H1 (cell line): ENCODE measurements around the gene SEC14L5. TPM values are rescaled to one million over a fixed set of nuclear protein-coding genes. Genes with fewer than 3 reads are reported as not detected.

Experiments used
- CTCF ChIA-PET: fragments of 300-600 bp; sonication (Branson Sonifier 250); formaldehyde crosslinking; loops from one replicate; lab custom pipeline; 2021; ENCODE audit not compliant: partially characterized antibody; lab: Charles Lee
- POLR2A ChIA-PET: fragments of 300-600 bp; sonication (Branson Sonifier 250); formaldehyde crosslinking; loops from one replicate; lab custom pipeline; 2021; ENCODE audit warnings: inconsistent platforms; ENCODE audit not compliant: partially characterized antibody; lab: Charles Lee
- DNase-seq, 2 experiments: peaks; one replicate each; pipeline versions ENCODE4 v3.0.0 to v3.0.0-alpha.2; 2010 to 2022; ENCODE audit warnings: low spot score in 2 of 2, low read depth in 1 of 2, mixed read lengths in 1 of 2
- FAIRE-seq: peaks from 2 replicates; lab custom pipeline; 2011; peaks lifted over from hg19 to GRCh38; lab: Jason Lieb, UNC
- H2AFZ ChIP-seq: 2 replicates; pipeline ENCODE4 v1.8.1; 2012; ENCODE audit warnings: low read length, inconsistent platforms
- H2AK5ac ChIP-seq: 2 replicates; pipeline ENCODE4 v1.6.1; 2013; ENCODE audit warnings: low read depth, low read length
- H2BK120ac ChIP-seq: replicated peaks from 2 replicates; pipeline ENCODE3; 2013; ENCODE audit warnings: low read depth, low read length, inconsistent platforms
- H2BK12ac ChIP-seq: 2 replicates; pipeline ENCODE4 v1.6.1; 2013; ENCODE audit warnings: low read depth, low read length
- H2BK15ac ChIP-seq: 2 replicates; pipeline ENCODE4 v1.6.1; 2013; ENCODE audit warnings: low read length
- H2BK20ac ChIP-seq: 2 replicates; pipeline ENCODE4 v1.6.1; 2013; ENCODE audit warnings: low read length
- H2BK5ac ChIP-seq: 2 replicates; pipeline ENCODE4 v1.6.1; 2013; ENCODE audit warnings: low read depth, low read length
- H3K14ac ChIP-seq: 2 replicates; pipeline ENCODE4 v1.6.1; 2013; ENCODE audit warnings: inconsistent platforms; ENCODE audit not compliant: insufficient read length
- H3K18ac ChIP-seq: 2 replicates; pipeline ENCODE4 v1.6.1; 2013; ENCODE audit warnings: low read length; ENCODE audit errors: extremely low read depth
- H3K23ac ChIP-seq: 2 replicates; pipeline ENCODE4 v1.6.1; 2013; ENCODE audit warnings: inconsistent platforms; ENCODE audit not compliant: insufficient read length
- H3K23me2 ChIP-seq: 2 replicates; pipeline ENCODE4 v1.6.1; 2013; ENCODE audit warnings: low read depth, low read length
- H3K27ac ChIP-seq: 2 replicates; pipeline ENCODE4 v1.6.1; 2011; ENCODE audit warnings: low read depth, low read length, inconsistent platforms
- H3K27me3 ChIP-seq, 4 experiments: replicated peaks in 1 of 4; 1 replicate in 1 of 4; 2 replicates in 3 of 4; pipeline versions ENCODE4 v1.6.1 to v1.8.1; 2011 to 2013; ENCODE audit warnings: low read length in 3 of 4, mild to moderate bottlenecking in 3 of 4, inconsistent platforms in 2 of 4, mixed read lengths in 2 of 4, moderate library complexity in 1 of 4; ENCODE audit not compliant: control insufficient read depth in 3 of 4, insufficient read depth in 3 of 4; ENCODE audit errors: extremely low read depth in 1 of 4
- H3K36me3 ChIP-seq, 4 experiments: 2 replicates each; pipeline versions ENCODE4 v1.6.1 to v1.8.1; 2011 to 2013; ENCODE audit warnings: mild to moderate bottlenecking in 4 of 4, low read length in 3 of 4, moderate library complexity in 2 of 4, control low read depth in 1 of 4, inconsistent platforms in 1 of 4; ENCODE audit not compliant: insufficient read depth in 4 of 4, control insufficient read depth in 2 of 4
- H3K4ac ChIP-seq: replicated peaks from 2 replicates; pipeline ENCODE3; 2013; ENCODE audit warnings: low read length, low read depth, mixed read lengths, inconsistent platforms; ENCODE audit not compliant: insufficient read length
- H3K4me1 ChIP-seq, 4 experiments: replicated peaks in 1 of 4; 1 replicate in 1 of 4; 2 replicates in 3 of 4; pipeline versions ENCODE4 v1.6.1 to v1.8.1; 2011 to 2013; ENCODE audit warnings: low read length in 3 of 4, inconsistent platforms in 2 of 4, mixed read lengths in 1 of 4; ENCODE audit not compliant: insufficient read depth in 4 of 4, control insufficient read depth in 3 of 4
- H3K4me2 ChIP-seq, 2 experiments: 2 replicates each; pipeline versions ENCODE4 v1.6.1 to v1.8.1; 2011 to 2013; ENCODE audit warnings: low read depth in 2 of 2, low read length in 2 of 2, control low read depth in 1 of 2, inconsistent platforms in 1 of 2, mild to moderate bottlenecking in 1 of 2; ENCODE audit not compliant: insufficient read depth in 1 of 2
- H3K4me3 ChIP-seq, 4 experiments: fragments of 200-600, 300-600 bp in 1 of 4; sonication (generic), shearing (Covaris generic), sonication (Bioruptor Twin) in 1 of 4; 2 replicates each; pipeline versions ENCODE4 v1.5.1 to v1.8.1; 2011 to 2016; ENCODE audit warnings: low read length in 4 of 4, low read depth in 3 of 4, control low read depth in 2 of 4, inconsistent platforms in 2 of 4, mild to moderate bottlenecking in 2 of 4, mixed read lengths in 1 of 4, moderate library complexity in 1 of 4; ENCODE audit not compliant: insufficient read depth in 2 of 4; ENCODE audit errors: extremely low read depth in 1 of 4
- H3K56ac ChIP-seq: replicated peaks from 2 replicates; pipeline ENCODE3; 2013; ENCODE audit warnings: low read depth, mild to moderate bottlenecking, mixed read lengths, low read length, inconsistent platforms; ENCODE audit not compliant: insufficient read length
- H3K79me1 ChIP-seq: 2 replicates; pipeline ENCODE4 v1.6.1; 2013; ENCODE audit warnings: low read depth, low read length, control low read depth
- H3K79me2 ChIP-seq, 2 experiments: 2 replicates each; pipeline versions ENCODE4 v1.6.1 to v1.8.1; 2012 to 2013; ENCODE audit warnings: low read length in 2 of 2, mild to moderate bottlenecking in 2 of 2, inconsistent platforms in 1 of 2; ENCODE audit not compliant: insufficient read depth in 2 of 2, control insufficient read depth in 1 of 2
- H3K9ac ChIP-seq, 4 experiments: replicated peaks in 1 of 4; 1 replicate in 1 of 4; 2 replicates in 3 of 4; pipeline versions ENCODE4 v1.6.1 to v1.8.1; 2011 to 2013; ENCODE audit warnings: low read depth in 3 of 4, low read length in 3 of 4, control low read depth in 2 of 4, mild to moderate bottlenecking in 2 of 4, moderate library complexity in 2 of 4, inconsistent platforms in 1 of 4; ENCODE audit errors: extremely low read depth in 1 of 4
- H3K9me3 ChIP-seq, 2 experiments: 2 replicates each; pipeline versions ENCODE4 v1.6.1 to v1.8.1; 2012 to 2013; ENCODE audit warnings: mild to moderate bottlenecking in 2 of 2, moderate library complexity in 2 of 2, control low read depth in 1 of 2, inconsistent platforms in 1 of 2, low read depth in 1 of 2, low read length in 1 of 2, mixed read lengths in 1 of 2; ENCODE audit not compliant: insufficient read depth in 2 of 2
- H4K20me1 ChIP-seq, 2 experiments: replicated peaks in 1 of 2; 2 replicates each; pipeline versions ENCODE3 to v1.8.1; 2011 to 2013; ENCODE audit warnings: inconsistent platforms in 2 of 2, low read length in 2 of 2, mild to moderate bottlenecking in 1 of 2; ENCODE audit not compliant: insufficient read depth in 2 of 2, control insufficient read depth in 1 of 2
- H4K5ac ChIP-seq: 2 replicates; pipeline ENCODE4 v1.6.1; 2013; ENCODE audit warnings: low read length, low read depth, mixed read lengths, inconsistent platforms; ENCODE audit not compliant: insufficient read length
- H4K8ac ChIP-seq: 2 replicates; pipeline ENCODE4 v1.8.0; 2013; ENCODE audit warnings: mild to moderate bottlenecking, moderate library complexity, low read length, inconsistent platforms; ENCODE audit not compliant: insufficient read depth; ENCODE audit errors: extremely low read depth
- H4K91ac ChIP-seq: replicated peaks from 2 replicates; pipeline ENCODE3; 2013; ENCODE audit warnings: low read length, mixed read lengths, inconsistent platforms; ENCODE audit not compliant: insufficient read length
- ASH2L ChIP-seq: fragments of 200-600, 300-600 bp; sonication (generic); IDR thresholded peaks from one replicate; pipeline ENCODE4 v1.7.1; 2017; ENCODE audit warnings: low read length
- CHD2 ChIP-seq: IDR thresholded peaks from 2 replicates; pipeline ENCODE4 v1.6.1; 2012; ENCODE audit warnings: low read length, improper control_type of control experiment
- RAD21 ChIP-seq, 2 experiments: IDR thresholded peaks in 1 of 2; conservative IDR thresholded peaks in 1 of 2; 2 replicates each; pipeline ENCODE4 v1.6.1; 2011; ENCODE audit warnings: low read depth in 2 of 2, low read length in 2 of 2, improper control_type of control experiment in 1 of 2, inconsistent platforms in 1 of 2, mild to moderate bottlenecking in 1 of 2, moderate library complexity in 1 of 2
- TAF1 ChIP-seq: IDR thresholded peaks from 2 replicates; pipeline ENCODE4 v1.6.1; 2011; ENCODE audit warnings: mild to moderate bottlenecking, low read depth, low read length
- WGBS, 2 experiments: shearing (Covaris generic) in 1 of 2; methylation state at CpG; one replicate each; pipeline versions ENCODE4 v1.1.6 to v1.1.7; 2013 to 2015; ENCODE audit warnings: low lambda C conversion rate in 2 of 2, mixed read lengths in 2 of 2, inconsistent platforms in 1 of 2, low coverage in 1 of 2, missing lambda C conversion rate in 1 of 2; ENCODE audit not compliant: insufficient replicate concordance in 2 of 2, insufficient coverage in 1 of 2, insufficient read length in 1 of 2; ENCODE audit errors: extremely low coverage in 1 of 2, missing lambda C conversion rate in 1 of 2; 5-methylcytosine and 5-hydroxymethylcytosine counted together
- polyA plus RNA-seq, 7 experiments: library from polyadenylated mRNA; depleted of rRNA in 3 of 7; stranded (reverse) in 5 of 7; unstranded in 2 of 7; fragments of >200 nt in 5 of 7; fragments of 200-250 nt in 2 of 7; gene quantifications; 1 replicate in 5 of 7; 2 replicates in 1 of 7; 4 replicates in 1 of 7; pipeline versions ENCODE4 v1.2.1 to v1.2.3, GENCODE V29; 2011 to 2013; ENCODE audit warnings: missing spikeins in 2 of 7, mixed read lengths in 2 of 7
- total RNA-seq: library from RNA; stranded (reverse); fragmentation: NEBNext Ultra II Directional; extraction: Animal tissue kit (Norgen Biotek cat#: 25700); gene quantifications from 2 replicates; pipeline ENCODE4 v1.2.1, GENCODE V29; 2021

Gene SEC14L5
- total and polyA plus RNA-seq, 2 of the 8 experiments (the other 6 are each of a cell fraction or from before 2014, with no cell fraction given): 1.9 to 3.0 TPM

GRCh38 chr16:5036228-5037156 lies 78.4 kb downstream of the SEC14L5 start:
- FAIRE-seq (no peak), DNase-seq (peak in 1 of 2 experiments; percentile 79)
- POLR2A ChIA-PET: interaction anchor here (0.7 to 2.0 kb wide), 3 partner anchors 11 to 586 kb away, joined by 3 to 5 read pairs (median 3); no protein-coding TSS in a partner anchor
- Histone ChIP-seq H3K18ac (peak overlapping the region; percentile 97), H4K8ac (peak overlapping the region; percentile 81; the same call in 1 of the 2 replicates), H2BK120ac (peak overlapping the region; percentile 84), H3K9ac (peak overlapping the region in 1 of 4 experiments; percentile 23; a peak in 3 of 7 replicates), H3K9me3 (no peaks in the 10 kb centered on the region), H3K79me1 (no peaks in the 10 kb centered on the region), H3K36me3 (no peaks in the 10 kb centered on the region), H3K23me2 (peaks cover 12% of the 10 kb centered on the region), H4K91ac (peak overlapping the region; percentile 86), H3K79me2 (no peaks in the 10 kb centered on the region), H4K5ac (peak overlapping the region; percentile 46), H3K14ac (peak overlapping the region; percentile 6), H3K4ac (peak overlapping the region; percentile 48), H3K4me2 (peak overlapping the region; percentile 51 to 60), H3K27ac (no peak overlapping the region), H4K20me1 (no peaks in the 10 kb centered on the region), H2BK5ac (peak overlapping the region; percentile 87; the same call in 1 of the 2 replicates), H2BK20ac (peak overlapping the region; percentile 68), H2BK15ac (peak overlapping the region; percentile 89; the same call in 1 of the 2 replicates), H3K56ac (peak overlapping the region; percentile 43), H3K4me1 (peaks cover 2 to 11% (median 8%) of the 10 kb centered on the region in 4 experiments), H2AFZ (0 out of 2 replicates have a peak overlapping the region, but pooled peaks have one; percentile 56), H3K23ac (no peak overlapping the region), H2BK12ac (peak overlapping the region; percentile 69; the same call in 1 of the 2 replicates), H2AK5ac (0 out of 2 replicates have a peak overlapping the region, but pooled peaks have one; percentile 7), H3K4me3 (peak overlapping the region in 1 of 4 experiments; percentile 32; a peak in 3 of 8 replicates), H3K27me3 (peaks cover 0 to 6% (median 5%) of the 10 kb centered on the region in 4 experiments; a peak in 3 of 7 replicates)
- 68% methylated on average over 12 of the region's 12 CpGs; no CpG with 5 or more reads in 1 of the 2 experiments for WGBS, 2 experiments
- CTCF ChIA-PET: interaction anchor here (0.7 to 5.8 kb wide), 10 partner anchors 11 to 105 kb away, joined by 3 to 27 read pairs (median 3); partner anchors contain the start of gene C16orf89
- no peak for TF ChIP-seq CHD2
- TF ChIP-seq TAF1: 0 out of 2 replicates have a peak, but pooled peaks have one; percentile 22
- peak; percentile 71 for TF ChIP-seq ASH2L
- TF ChIP-seq RAD21 (IDR thresholded peaks at IDR 0.05 in 1 of 2, conservative IDR thresholded peaks at IDR 0.05 in 1 of 2; ENCODE audit: low read depth in 2 of 2, low read length in 2 of 2): peak in 1 of 2 experiments; percentile 3; a peak in 1 of 4 replicates
